NCI-H2227 treated with DMSO at 0.1 percent for 48 hours (cell line): ENCODE results near the gene GJB2.
A peak's percentile ranks its signal among the peaks of the same experiment; 100 is the strongest.

ENCODE experiments used
- DNase-seq: peaks from one replicate; lab custom pipeline; 2025; lab: John Stamatoyannopoulos, UW

Gene GJB2

GRCh38 chr13:20192836-20193161, at the start of gene GJB2:
TSS of gene GJB2 (minus strand) at chr13:20192938. CDS start at chr13:20189581, 3,357 bp downstream.
- no peak for DNase-seq

GRCh38 chr13:20241593-20241992, 48.9 kb upstream of the GJB2 start:
- DNase-seq = no peak

- DNase-seq = no peak
Measured at GRCh38 chr13:20239748-20240147, 47.0 kb upstream of the GJB2 start.

- DNase-seq = no peak
Measured at GRCh38 chr13:20232556-20233277, 40.0 kb upstream of the GJB2 start.

GRCh38 chr13:20231839-20232555, 39.3 kb upstream of the GJB2 start, which contains the start of gene GJB6:
TSS of gene GJB6 (minus strand) at chr13:20232319. CDS start at chr13:20223480, 8,839 bp downstream.
- no peak for DNase-seq

GRCh38 chr13:20230913-20231838, 38.4 kb upstream of the GJB2 start:
- DNase-seq = no peak

GRCh38 chr13:20227730-20228129, 35.0 kb upstream of the GJB2 start:
- DNase-seq = no peak

- no peak for DNase-seq
Measured at GRCh38 chr13:20227288-20227687, 34.5 kb upstream of the GJB2 start.

- no peak for DNase-seq
Measured at GRCh38 chr13:20222553-20222952, 29.8 kb upstream of the GJB2 start.

GRCh38 chr13:20221772-20222171, 29.0 kb upstream of the GJB2 start:
- no peak for DNase-seq

GRCh38 chr13:20219577-20219976, 26.8 kb upstream of the GJB2 start:
- DNase-seq = no peak

- no peak for DNase-seq
Measured at GRCh38 chr13:20217168-20217567, 24.4 kb upstream of the GJB2 start.

- no peak for DNase-seq
Measured at GRCh38 chr13:20209948-20210347, 17.2 kb upstream of the GJB2 start.

GRCh38 chr13:20206698-20207235, 14.0 kb upstream of the GJB2 start:
- no peak for DNase-seq

- no peak for DNase-seq
Measured at GRCh38 chr13:20206065-20206697, 13.4 kb upstream of the GJB2 start.

- DNase-seq = no peak
Measured at GRCh38 chr13:20198781-20199180, 6.0 kb upstream of the GJB2 start.

GRCh38 chr13:20197361-20197834, 4.7 kb upstream of the GJB2 start:
- DNase-seq = peak; percentile 14

GRCh38 chr13:20195801-20196200, 3.1 kb upstream of the GJB2 start:
- no peak for DNase-seq

- no peak for DNase-seq
Measured at GRCh38 chr13:20193907-20194631, 1.3 kb upstream of the GJB2 start.

GRCh38 chr13:20193162-20193906, 596 bp upstream of the GJB2 start:
- no peak for DNase-seq
